LNCAP (cell line): ENCODE results near the gene MSI2.

Experiments used
- CTCF ChIP-seq: fragments of 450-650 bp; IDR thresholded peaks from 2 replicates; pipeline ENCODE4 v1.5.1; 2017; ENCODE audit warnings: mild to moderate bottlenecking

Gene MSI2

DNA sequence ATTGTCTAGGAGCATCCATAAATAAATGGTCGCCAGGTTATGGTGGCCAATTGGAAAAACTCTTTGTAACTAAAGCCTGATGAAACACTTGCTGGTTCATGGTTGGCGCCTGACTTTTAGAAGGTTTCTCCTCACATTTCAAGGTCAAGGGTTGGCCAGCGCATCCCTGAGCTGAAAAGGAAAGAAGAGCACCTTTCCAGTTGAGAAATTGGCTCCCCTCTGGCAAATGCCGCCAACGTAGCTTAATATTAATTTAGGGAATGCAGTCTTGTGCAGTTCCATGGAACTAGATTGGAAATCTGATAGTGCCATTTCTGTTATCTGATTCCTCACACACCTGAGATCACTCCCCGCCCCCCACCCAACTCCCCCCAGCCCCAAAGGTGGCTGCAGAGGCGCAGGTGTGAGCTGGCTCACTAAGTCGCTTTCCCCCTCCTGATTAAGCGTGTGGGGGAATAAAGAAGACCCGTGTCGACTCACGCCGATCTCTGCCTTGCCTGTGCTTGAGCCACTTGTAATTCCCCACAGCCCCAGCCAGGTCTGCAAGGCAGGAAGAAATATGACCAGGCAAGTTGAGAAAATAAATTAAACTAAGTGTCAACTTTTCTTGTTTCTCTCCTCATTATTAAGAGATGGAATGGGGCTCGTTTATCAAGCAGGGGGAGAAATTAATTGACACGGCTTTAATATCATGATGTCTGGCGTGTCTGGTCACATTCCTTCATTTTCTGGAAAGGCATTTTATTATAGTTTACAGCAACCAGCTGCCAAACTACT is 331.1 kb downstream of the MSI2 start:
- TF ChIP-seq CTCF = no peak

DNA sequence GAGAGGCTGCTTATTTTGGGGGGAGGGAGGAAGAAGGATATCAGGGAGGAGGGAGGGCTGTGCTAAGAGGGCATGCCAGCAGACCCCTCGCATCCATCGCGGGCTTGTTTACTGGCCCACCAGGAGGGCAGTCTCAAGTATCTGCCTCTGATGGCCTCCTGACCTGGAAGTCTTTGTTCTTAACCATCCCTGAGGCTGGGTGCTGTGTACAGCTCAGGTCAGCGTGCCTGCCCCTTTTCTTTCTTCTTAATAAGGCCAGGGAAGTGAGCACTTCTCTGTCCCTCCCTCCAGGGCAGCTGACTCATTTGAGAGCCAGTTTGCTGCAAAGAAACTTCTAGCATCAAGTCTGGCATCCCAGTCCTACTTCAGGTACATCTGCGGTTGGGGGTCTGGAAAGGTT is 331.8 kb downstream of the MSI2 start:
- TF ChIP-seq CTCF = no peak

- TF ChIP-seq CTCF = no peak
Observed at GRCh38 chr17:57589151-57590034, 333.1 kb downstream of the MSI2 start.

- TF ChIP-seq CTCF = no peak
Observed at GRCh38 chr17:57593739-57594462, 337.6 kb downstream of the MSI2 start.

- no peak for TF ChIP-seq CTCF
Observed at GRCh38 chr17:57594767-57595166, 338.4 kb downstream of the MSI2 start.

DNA sequence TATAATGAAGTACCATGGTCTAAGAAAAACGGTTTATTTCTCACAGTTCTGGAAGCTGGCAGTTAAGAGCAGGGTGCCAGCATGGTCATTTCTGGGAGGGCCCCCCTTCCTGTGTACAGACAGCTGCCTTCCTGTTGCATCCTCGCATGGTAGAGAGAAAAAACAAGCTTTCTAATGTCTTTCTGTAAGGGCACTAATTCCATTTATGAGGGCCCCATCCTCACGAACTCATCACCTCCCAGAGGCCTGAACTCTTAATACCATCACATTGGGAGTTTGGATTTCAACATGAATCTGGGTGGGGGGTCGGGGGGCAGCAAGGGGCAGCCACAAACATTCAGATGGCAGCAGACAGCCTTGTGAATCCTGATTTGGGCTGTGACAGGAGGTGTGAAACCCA is 339.1 kb downstream of the MSI2 start:
- no peak for TF ChIP-seq CTCF

DNA sequence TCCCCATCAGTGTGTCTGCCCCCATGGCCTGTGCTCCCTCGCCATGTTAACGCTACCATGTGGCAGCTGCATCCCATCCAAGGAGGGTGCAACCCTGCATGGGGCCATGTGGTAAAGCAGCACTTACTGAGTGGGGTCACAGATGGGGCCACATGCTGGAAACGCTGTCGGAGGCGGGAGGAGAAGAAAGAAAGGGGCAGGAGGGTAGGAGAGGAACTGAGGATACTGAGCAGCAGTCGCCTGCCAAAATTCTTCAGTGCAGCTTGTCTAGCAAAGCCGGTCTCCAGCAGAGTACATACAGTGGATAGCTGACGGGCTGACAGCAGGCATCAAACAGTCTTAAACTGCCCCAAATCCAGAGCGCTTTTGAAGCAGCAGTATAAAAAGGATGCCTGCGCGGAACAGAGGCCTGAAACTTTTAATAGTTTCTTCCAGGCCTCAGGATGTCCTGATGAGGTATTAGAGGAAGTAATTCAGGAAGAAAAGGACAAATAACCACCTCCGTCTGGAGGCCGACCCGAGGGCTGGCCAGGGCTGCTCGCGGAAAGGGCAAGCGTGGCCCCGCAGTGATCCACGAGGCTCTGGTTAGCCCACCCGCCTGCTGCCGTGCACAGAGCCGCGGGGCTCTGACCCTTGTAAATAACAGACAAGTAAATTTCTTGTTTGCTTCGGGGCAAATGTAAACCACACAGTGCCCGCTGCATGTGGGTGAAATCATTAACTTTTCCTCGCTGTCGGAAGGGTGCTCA is 339.8 kb downstream of the MSI2 start:
- no peak for TF ChIP-seq CTCF
